HL-60 (cell line): Measurements from ENCODE around the gene G6PC2.

Experiments used
- CTCF ChIP-seq: IDR thresholded peaks from one replicate; pipeline ENCODE4 v1.5.1; 2011; ENCODE audit warnings: low read length, control low read depth, inconsistent platforms; ENCODE audit not compliant: insufficient read depth
- POLR2AphosphoS5 ChIP-seq: IDR thresholded peaks from 2 replicates; pipeline ENCODE4 v1.6.1; 2012; ENCODE audit warnings: low read depth
- REST ChIP-seq: IDR thresholded peaks from 2 replicates; pipeline ENCODE4 v1.6.1; 2012; ENCODE audit warnings: low read depth; ENCODE audit not compliant: insufficient replicate concordance

GRCh38 chr2:168928113-168928831, 27.2 kb downstream of the G6PC2 start:
- TF ChIP-seq CTCF, result no peak
- TF ChIP-seq REST, result no peak
- no peak for TF ChIP-seq POLR2AphosphoS5
